B cell (primary cell): ENCODE results near the gene TCF25. TPM values are rescaled to one million over a fixed set of nuclear protein-coding genes. Genes with fewer than 3 reads are reported as not detected.

Source experiments
- ATAC-seq: fragments of 200-7000 bp; cut with Tn5 transposase; one replicate; pipeline ENCODE4 v1.10.0; 2021; ENCODE audit warnings: low read depth, mild to moderate bottlenecking, moderate number of reproducible peaks, moderate library complexity
- CTCF ChIA-PET: fragments of 350-600 bp; sonication (Branson Sonifier 250); formaldehyde crosslinking; loops from one replicate; lab custom pipeline; 2021; ENCODE audit warnings: antibody characterized with exemption, inconsistent platforms; lab: Charles Lee
- POLR2A ChIA-PET: fragments of 350-600 bp; sonication (Branson Sonifier 250); formaldehyde crosslinking; loops from one replicate; lab custom pipeline; 2021; ENCODE audit warnings: antibody characterized with exemption; lab: Charles Lee
- DNase-seq: peaks from one replicate; pipeline ENCODE4 v3.0.0; 2013
- H2AFZ ChIP-seq: 2 replicates; pipeline ENCODE4 v1.6.1; 2012; ENCODE audit warnings: mild to moderate bottlenecking, low read depth, low read length; ENCODE audit not compliant: insufficient read depth, poor library complexity, severe bottlenecking
- H3K27ac ChIP-seq, 2 donors: 1 replicate in 1 of 2; 2 replicates in 1 of 2; pipeline ENCODE4 v1.5.1; 2012 to 2013; ENCODE audit warnings: low read length in 2 of 2, mild to moderate bottlenecking in 2 of 2, moderate library complexity in 1 of 2
- H3K27me3 ChIP-seq, 4 experiments: fragments of 200-600 bp in 1 of 4; sonication (generic) in 1 of 4; replicated peaks in 1 of 4; 1 replicate in 2 of 4; 2 replicates in 2 of 4; pipeline versions ENCODE4 v1.6.1 to v1.7.0; 2013 to 2016; ENCODE audit warnings: low read length in 3 of 4, mild to moderate bottlenecking in 2 of 4, mixed read lengths in 1 of 4, moderate library complexity in 1 of 4; ENCODE audit not compliant: insufficient read depth in 4 of 4, control insufficient read depth in 3 of 4; ENCODE audit errors: control extremely low read depth in 1 of 4
- H3K36me3 ChIP-seq, 2 experiments: replicated peaks in 1 of 2; 1 replicate in 1 of 2; 2 replicates in 1 of 2; pipeline versions ENCODE4 v1.6.1 to v1.7.1; 2013; ENCODE audit warnings: low read length in 1 of 2; ENCODE audit not compliant: insufficient read depth in 2 of 2, control insufficient read depth in 1 of 2; ENCODE audit errors: control extremely low read depth in 1 of 2, extremely low read depth in 1 of 2
- H3K4me1 ChIP-seq, 2 donors: fragments of 200-600 bp in 1 of 2; sonication (generic) in 1 of 2; 1 replicate in 1 of 2; 2 replicates in 1 of 2; pipeline versions ENCODE4 v1.5.1 to v1.6.1; 2013 to 2017; ENCODE audit warnings: low read length in 2 of 2; ENCODE audit not compliant: control insufficient read depth in 2 of 2, insufficient read depth in 2 of 2
- H3K4me2 ChIP-seq: replicated peaks from 2 replicates; pipeline ENCODE3; 2012; ENCODE audit warnings: mild to moderate bottlenecking, low read depth, low read length; ENCODE audit not compliant: poor library complexity, severe bottlenecking
- H3K4me3 ChIP-seq, 5 experiments: fragments of 200-600 bp in 1 of 5; sonication (generic) in 1 of 5; 1 replicate in 3 of 5; 2 replicates in 2 of 5; pipeline versions ENCODE4 v1.5.1 to v1.7.0; 2011 to 2016; ENCODE audit warnings: low read length in 4 of 5, mild to moderate bottlenecking in 4 of 5, low read depth in 2 of 5, control low read depth in 1 of 5, moderate library complexity in 1 of 5; ENCODE audit not compliant: insufficient read depth in 1 of 5; ENCODE audit errors: control extremely low read depth in 1 of 5, extremely low read depth in 1 of 5
- H3K79me2 ChIP-seq: fragments of 200-600 bp; sonication (generic); one replicate; pipeline ENCODE4 v1.6.0; 2016; ENCODE audit warnings: low read length; ENCODE audit not compliant: control insufficient read depth, insufficient read depth
- H3K9ac ChIP-seq: fragments of 200-600 bp; sonication (generic); 2 replicates; pipeline ENCODE4 v1.6.1; 2017; ENCODE audit warnings: mild to moderate bottlenecking, low read length, moderate library complexity
- H3K9me3 ChIP-seq, 3 donors: one replicate each; pipeline versions ENCODE4 v1.6.1 to v1.7.1; 2013; ENCODE audit warnings: low read length in 2 of 3; ENCODE audit not compliant: control insufficient read depth in 2 of 3, insufficient read depth in 1 of 3; ENCODE audit errors: control extremely low read depth in 1 of 3
- H4K20me1 ChIP-seq: 2 replicates; pipeline ENCODE4 v1.6.0; 2012; ENCODE audit warnings: mild to moderate bottlenecking, low read length; ENCODE audit not compliant: insufficient read depth, control insufficient read depth, poor library complexity, severe bottlenecking
- H3K27ac Mint-ChIP-seq: one replicate; pipeline ENCODE4 v1.8.0; 2021; ENCODE audit warnings: mixed read lengths
- H3K27me3 Mint-ChIP-seq: one replicate; pipeline ENCODE4 v1.8.0; 2021; ENCODE audit warnings: mixed read lengths
- H3K4me1 Mint-ChIP-seq: one replicate; pipeline ENCODE4 v1.8.0; 2021; ENCODE audit warnings: mixed read lengths
- H3K4me3 Mint-ChIP-seq: one replicate; pipeline ENCODE4 v1.8.0; 2021; ENCODE audit warnings: mixed read lengths
- H3K9me3 Mint-ChIP-seq: one replicate; pipeline ENCODE4 v1.8.0; 2022; ENCODE audit warnings: mixed read lengths; ENCODE audit not compliant: insufficient read depth
- EZH2 ChIP-seq: IDR thresholded peaks from 2 replicates; pipeline ENCODE4 v1.6.1; 2012; ENCODE audit warnings: borderline replicate concordance, low read depth, mild to moderate bottlenecking, moderate library complexity, low read length; ENCODE audit not compliant: insufficient read depth, poor library complexity, severe bottlenecking
- WGBS: methylation state at CpG from one replicate; pipeline ENCODE4 v1.1.5; 2013; ENCODE audit warnings: missing lambda C conversion rate; ENCODE audit not compliant: insufficient coverage; 5-methylcytosine and 5-hydroxymethylcytosine counted together
- intact Hi-C: fragments of 100-400 bp; cut with micrococcal nuclease; formaldehyde crosslinking; loops from one replicate; pipeline ENCODE4 v1.10.0; 2022
- polyA plus RNA-seq: library from polyadenylated mRNA; depleted of rRNA; stranded (reverse); fragments of >200 nt; gene quantifications from 2 replicates; pipeline ENCODE4 v1.2.3, GENCODE V29; 2012
- total RNA-seq, 2 donors: library from RNA; stranded (reverse); fragments of 120-200 nt in 1 of 2; gene quantifications; 1 replicate in 1 of 2; 2 replicates in 1 of 2; pipeline versions ENCODE4 v1.2.3 to v1.2.4, GENCODE V29; 2013 to 2022
- TF ChIP-seq, protein P1 (sequence below): fragments of 200-600 bp; IDR thresholded peaks from one replicate; pipeline ENCODE4 v1.8.0; 2022; ENCODE audit warnings: antibody characterized with exemption, mild to moderate bottlenecking

TCF25 gene
- total and polyA plus RNA-seq, 2 donors (not counting 1 experiment from before 2014, with no cell fraction given): 200 to 444 TPM

DNA sequence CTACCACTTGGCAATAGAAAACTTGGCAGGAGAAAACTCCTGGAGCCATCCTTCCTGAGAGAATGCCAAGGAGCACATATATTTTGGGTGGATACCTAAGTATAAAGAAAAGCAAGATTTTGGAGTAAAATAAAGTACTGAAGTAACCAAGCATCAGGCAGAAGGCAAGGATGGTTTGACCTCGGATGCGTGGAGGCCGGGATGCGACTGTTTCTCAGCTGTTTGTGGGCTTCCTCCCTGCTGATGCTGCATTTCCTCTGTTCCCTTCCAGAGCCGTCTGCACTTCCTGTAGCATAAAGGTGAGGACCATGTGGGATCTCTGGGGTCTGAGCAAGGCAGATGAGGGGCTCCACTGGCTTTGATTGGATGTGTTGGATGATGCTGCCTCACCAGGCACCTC lies 5.5 kb upstream of the TCF25 start:
- H3K4me1 Mint-ChIP-seq: peaks cover 21% of the 10 kb centered on the region
- ATAC-seq (no peak), DNase-seq (no peak)
- H3K4me1 ChIP-seq: peaks cover 21 to 24% of the 10 kb centered on the region in 2 donors
- 98% methylated on average over 4 of the region's 5 CpGs for WGBS
- peaks cover 0 to 17% (median 7%) of the 10 kb centered on the region in 3 donors for H3K9me3 ChIP-seq
- CTCF ChIA-PET: no interaction called here
- H2AFZ ChIP-seq: no peak overlapping the region
- H3K27ac ChIP-seq: no peak overlapping the region
- no peaks in the 10 kb centered on the region for H3K9me3 Mint-ChIP-seq
- H3K27me3 ChIP-seq: no peaks in the 10 kb centered on the region
- H3K27ac Mint-ChIP-seq: no peak overlapping the region
- H3K27me3 Mint-ChIP-seq: no peaks in the 10 kb centered on the region
- no peaks in the 10 kb centered on the region for H3K36me3 ChIP-seq
- no peaks in the 10 kb centered on the region for H4K20me1 ChIP-seq
- no peak overlapping the region for H3K4me2 ChIP-seq
- POLR2A ChIA-PET: no interaction called here
- H3K4me3 ChIP-seq: no peak overlapping the region
- peaks cover 9% of the 10 kb centered on the region for H3K79me2 ChIP-seq
- no peak overlapping the region for H3K9ac ChIP-seq
- no peak for TF ChIP-seq EZH2
- TF ChIP-seq, protein P1, sequence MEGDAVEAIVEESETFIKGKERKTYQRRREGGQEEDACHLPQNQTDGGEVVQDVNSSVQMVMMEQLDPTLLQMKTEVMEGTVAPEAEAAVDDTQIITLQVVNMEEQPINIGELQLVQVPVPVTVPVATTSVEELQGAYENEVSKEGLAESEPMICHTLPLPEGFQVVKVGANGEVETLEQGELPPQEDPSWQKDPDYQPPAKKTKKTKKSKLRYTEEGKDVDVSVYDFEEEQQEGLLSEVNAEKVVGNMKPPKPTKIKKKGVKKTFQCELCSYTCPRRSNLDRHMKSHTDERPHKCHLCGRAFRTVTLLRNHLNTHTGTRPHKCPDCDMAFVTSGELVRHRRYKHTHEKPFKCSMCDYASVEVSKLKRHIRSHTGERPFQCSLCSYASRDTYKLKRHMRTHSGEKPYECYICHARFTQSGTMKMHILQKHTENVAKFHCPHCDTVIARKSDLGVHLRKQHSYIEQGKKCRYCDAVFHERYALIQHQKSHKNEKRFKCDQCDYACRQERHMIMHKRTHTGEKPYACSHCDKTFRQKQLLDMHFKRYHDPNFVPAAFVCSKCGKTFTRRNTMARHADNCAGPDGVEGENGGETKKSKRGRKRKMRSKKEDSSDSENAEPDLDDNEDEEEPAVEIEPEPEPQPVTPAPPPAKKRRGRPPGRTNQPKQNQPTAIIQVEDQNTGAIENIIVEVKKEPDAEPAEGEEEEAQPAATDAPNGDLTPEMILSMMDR: no peak
- intact Hi-C loops: no loop called here
- H3K4me3 Mint-ChIP-seq: no peak overlapping the region

DNA sequence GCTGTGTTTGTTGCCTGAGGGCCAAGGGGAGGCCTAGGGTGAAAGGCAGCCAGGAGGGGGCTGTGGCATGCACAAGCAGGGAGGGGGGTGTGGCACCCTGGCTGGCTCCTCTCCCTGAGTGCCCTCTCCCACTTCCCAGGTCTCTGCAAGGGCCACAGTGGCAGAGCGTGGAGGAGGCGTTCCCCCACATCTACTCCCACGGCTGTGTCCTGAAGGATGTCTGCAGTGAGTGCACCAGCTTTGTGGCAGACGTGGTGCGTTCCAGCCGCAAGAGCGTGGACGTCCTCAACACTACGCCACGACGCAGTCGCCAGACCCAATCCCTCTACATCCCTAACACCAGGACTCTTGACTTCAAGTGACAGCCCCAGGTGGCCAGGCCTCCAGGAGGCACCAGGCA lies 3.5 kb upstream of the TCF25 start:
- Histone ChIP-seq H2AFZ (no peak overlapping the region), H3K79me2 (peaks cover 16% of the 10 kb centered on the region), H3K27me3 (no peaks in the 10 kb centered on the region), H3K4me3 (no peak overlapping the region), H3K27ac (no peak overlapping the region), H3K9ac (no peak overlapping the region), H3K4me2 (no peak overlapping the region), H3K36me3 (peaks cover 0 to 3% of the 10 kb centered on the region in 2 experiments), H4K20me1 (peaks cover 10% of the 10 kb centered on the region), H3K4me1 (peaks cover 11 to 16% of the 10 kb centered on the region in 2 donors), H3K9me3 (peaks cover 0 to 17% (median 7%) of the 10 kb centered on the region in 3 donors)
- no peaks in the 10 kb centered on the region for H3K27me3 Mint-ChIP-seq
- intact Hi-C loops: no loop called here
- no peaks in the 10 kb centered on the region for H3K9me3 Mint-ChIP-seq
- ATAC-seq (no peak), DNase-seq (no peak)
- TF ChIP-seq, protein P1: no peak
- TF ChIP-seq EZH2: no peak
- peaks cover 11% of the 10 kb centered on the region for H3K4me1 Mint-ChIP-seq
- 92% methylated on average over 12 of the region's 12 CpGs for WGBS
- no peak overlapping the region for H3K4me3 Mint-ChIP-seq
- POLR2A ChIA-PET: no interaction called here
- CTCF ChIA-PET: interaction anchor here (0.6 to 0.7 kb wide), 2 partner anchors 29 to 166 kb away, joined by 3 read pairs; no protein-coding TSS in a partner anchor
- no peak overlapping the region for H3K27ac Mint-ChIP-seq
